Hepatocyte (in vitro differentiated cells): ENCODE data around the gene MTR. TPM values are rescaled to one million over a fixed set of nuclear protein-coding genes. Genes with fewer than 3 reads are reported as not detected.

ENCODE experiments used
- DNase-seq: peaks from one replicate; pipeline ENCODE4 v3.0.0-alpha.2; 2016; ENCODE audit warnings: low spot score
- H2AFZ ChIP-seq: fragments of 200-600 bp; sonication (generic); 2 replicates; pipeline ENCODE4 v1.6.0; 2016; ENCODE audit warnings: antibody characterized with exemption, mild to moderate bottlenecking
- H3K27ac ChIP-seq: fragments of 200-600 bp; sonication (generic); 2 replicates; pipeline ENCODE4 v1.5.1; 2016; ENCODE audit warnings: mild to moderate bottlenecking
- H3K27me3 ChIP-seq: fragments of 200-600 bp; sonication (generic); 2 replicates; pipeline ENCODE4 v1.6.1; 2016
- H3K36me3 ChIP-seq: fragments of 200-600 bp; sonication (generic); replicated peaks from 2 replicates; pipeline ENCODE4 v1.5.1; 2016; ENCODE audit warnings: low read depth; ENCODE audit not compliant: insufficient read depth
- H3K4me1 ChIP-seq: fragments of 200-600 bp; sonication (generic); 2 replicates; pipeline ENCODE4 v1.5.1; 2016; ENCODE audit warnings: mild to moderate bottlenecking, moderate library complexity; ENCODE audit not compliant: insufficient read depth
- H3K4me2 ChIP-seq: fragments of 200-600 bp; sonication (generic); 2 replicates; pipeline ENCODE4 v1.6.0; 2016
- H3K4me3 ChIP-seq: fragments of 200-600 bp; sonication (generic); 2 replicates; pipeline ENCODE4 v1.5.1; 2016; ENCODE audit warnings: mild to moderate bottlenecking
- H3K79me2 ChIP-seq: fragments of 200-600 bp; sonication (generic); 2 replicates; pipeline ENCODE4 v1.6.0; 2017; ENCODE audit warnings: mild to moderate bottlenecking
- H3K9me2 ChIP-seq: fragments of 200-600 bp; sonication (generic); replicated peaks from 2 replicates; pipeline ENCODE4 v1.6.0; 2017; ENCODE audit warnings: mild to moderate bottlenecking; ENCODE audit not compliant: insufficient read depth
- H3K9me3 ChIP-seq: fragments of 200-600 bp; sonication (generic); 2 replicates; pipeline ENCODE4 v1.5.1; 2016; ENCODE audit warnings: low read depth, mild to moderate bottlenecking
- H4K20me1 ChIP-seq: fragments of 200-600 bp; sonication (generic); 2 replicates; pipeline ENCODE4 v1.6.0; 2016; ENCODE audit warnings: mild to moderate bottlenecking; ENCODE audit not compliant: insufficient read depth, poor library complexity, severe bottlenecking
- CTCF ChIP-seq: fragments of 200-600 bp; sonication (generic); IDR thresholded peaks from 2 replicates; pipeline ENCODE4 v1.5.1; 2016; ENCODE audit warnings: antibody characterized with exemption, mild to moderate bottlenecking; ENCODE audit not compliant: poor library complexity
- EZH2 ChIP-seq: fragments of 200-600 bp; sonication (generic); IDR thresholded peaks from 2 replicates; pipeline ENCODE4 v1.6.1; 2016; ENCODE audit warnings: antibody characterized with exemption, mild to moderate bottlenecking, borderline replicate concordance
- EZH2phosphoT487 ChIP-seq: fragments of 200-600 bp; sonication (generic); IDR thresholded peaks from one replicate; pipeline ENCODE4 v1.6.1; 2018; ENCODE audit warnings: antibody characterized with exemption, mild to moderate bottlenecking, low read depth, moderate library complexity; ENCODE audit not compliant: unreplicated experiment, severe bottlenecking
- WGBS: methylation state at CpG from one replicate; pipeline ENCODE4 v1.1.6; 2016; ENCODE audit warnings: low lambda C conversion rate; ENCODE audit errors: missing lambda C conversion rate; 5-methylcytosine and 5-hydroxymethylcytosine counted together
- polyA plus RNA-seq: library from polyadenylated mRNA; unstranded; fragments of >200 nt; fragmentation: Nextera tagmentation; extraction: Ambion mirVana; gene quantifications from 2 replicates; pipeline ENCODE4 v1.2.1, GENCODE V29; 2016
- total RNA-seq: library from RNA; depleted of rRNA; stranded (reverse); fragments of >200 nt; gene quantifications from 2 replicates; pipeline ENCODE4 v1.2.3, GENCODE V29; 2014

MTR gene
- total and polyA plus RNA-seq, 2 experiments from 2014 or later = 9.6 to 23.8 TPM

GRCh38 chr1:236830116-236830515 lies 35.0 kb downstream of the MTR start:
- H3K27me3 ChIP-seq = no peaks in the 10 kb centered on the region
- no peak for TF ChIP-seq CTCF
- TF ChIP-seq EZH2 = no peak
- TF ChIP-seq EZH2phosphoT487 = no peak
- H3K36me3 ChIP-seq = no peaks in the 10 kb centered on the region
- H3K9me3 ChIP-seq = no peaks in the 10 kb centered on the region
- H3K9me2 ChIP-seq = no peaks in the 10 kb centered on the region
- no peak overlapping the region for H3K4me3 ChIP-seq
- no peak overlapping the region for H3K4me2 ChIP-seq
- WGBS = 83% methylated on average over 3 of the region's 3 CpGs
- H3K27ac ChIP-seq = no peak overlapping the region
- peaks cover 2% of the 10 kb centered on the region for H3K4me1 ChIP-seq
- H3K79me2 ChIP-seq = no peaks in the 10 kb centered on the region
- no peak overlapping the region for H2AFZ ChIP-seq
- no peak for DNase-seq
- H4K20me1 ChIP-seq = no peaks in the 10 kb centered on the region

GRCh38 chr1:236830560-236830959 lies 35.5 kb downstream of the MTR start:
- Histone ChIP-seq H3K4me1 (peaks cover 4% of the 10 kb centered on the region), H3K36me3 (no peaks in the 10 kb centered on the region), H3K79me2 (no peaks in the 10 kb centered on the region), H3K9me2 (no peaks in the 10 kb centered on the region), H2AFZ (no peak overlapping the region), H3K27ac (no peak overlapping the region), H3K9me3 (no peaks in the 10 kb centered on the region), H4K20me1 (no peaks in the 10 kb centered on the region), H3K4me2 (no peak overlapping the region), H3K4me3 (no peak overlapping the region), H3K27me3 (no peaks in the 10 kb centered on the region)
- DNase-seq = no peak
- no peak for TF ChIP-seq EZH2
- TF ChIP-seq CTCF = no peak
- TF ChIP-seq EZH2phosphoT487 = no peak
- 96% methylated on average over 6 of the region's 6 CpGs for WGBS

GRCh38 chr1:236833575-236833974 lies 38.5 kb downstream of the MTR start:
- WGBS = 83% methylated on average over 2 of the region's 2 CpGs
- H3K27ac ChIP-seq = no peak overlapping the region

More at GRCh38 chr1:236833575-236833974, 38.5 kb downstream of the MTR start:
- Histone ChIP-seq H4K20me1 (no peaks in the 10 kb centered on the region), H3K36me3 (no peaks in the 10 kb centered on the region), H3K4me2 (no peak overlapping the region), H3K79me2 (no peaks in the 10 kb centered on the region), H3K4me1 (peaks cover 4% of the 10 kb centered on the region), H3K27me3 (no peaks in the 10 kb centered on the region), H3K4me3 (no peak overlapping the region), H3K9me2 (no peaks in the 10 kb centered on the region), H2AFZ (no peak overlapping the region), H3K9me3 (no peaks in the 10 kb centered on the region)
- TF ChIP-seq EZH2phosphoT487 (no peak), CTCF (no peak)
- no peak for DNase-seq
